H1 (cell line): ENCODE results near the gene MPRIP. TPM values are rescaled to one million over a fixed set of nuclear protein-coding genes. Genes with fewer than 3 reads are reported as not detected.
"Not testable (repeated sequence)": the region's sequence is repeated elsewhere in the genome, so short reads cannot be mapped to it uniquely, and the experiment has no call there.

Source experiments
- CTCF ChIA-PET: fragments of 300-600 bp; sonication (Branson Sonifier 250); formaldehyde crosslinking; loops from one replicate; lab custom pipeline; 2021; ENCODE audit not compliant: partially characterized antibody; lab: Charles Lee
- POLR2A ChIA-PET: fragments of 300-600 bp; sonication (Branson Sonifier 250); formaldehyde crosslinking; loops from one replicate; lab custom pipeline; 2021; ENCODE audit warnings: inconsistent platforms; ENCODE audit not compliant: partially characterized antibody; lab: Charles Lee
- DNase-seq, 2 experiments: peaks; one replicate each; pipeline versions ENCODE4 v3.0.0 to v3.0.0-alpha.2; 2010 to 2022; ENCODE audit warnings: low spot score in 2 of 2, low read depth in 1 of 2, mixed read lengths in 1 of 2
- FAIRE-seq: peaks from 2 replicates; lab custom pipeline; 2011; peaks lifted over from hg19 to GRCh38; lab: Jason Lieb, UNC
- H2AFZ ChIP-seq: 2 replicates; pipeline ENCODE4 v1.8.1; 2012; ENCODE audit warnings: low read length, inconsistent platforms
- H2AK5ac ChIP-seq: 2 replicates; pipeline ENCODE4 v1.6.1; 2013; ENCODE audit warnings: low read depth, low read length
- H2BK120ac ChIP-seq: replicated peaks from 2 replicates; pipeline ENCODE3; 2013; ENCODE audit warnings: low read depth, low read length, inconsistent platforms
- H2BK12ac ChIP-seq: 2 replicates; pipeline ENCODE4 v1.6.1; 2013; ENCODE audit warnings: low read depth, low read length
- H2BK15ac ChIP-seq: 2 replicates; pipeline ENCODE4 v1.6.1; 2013; ENCODE audit warnings: low read length
- H2BK20ac ChIP-seq: 2 replicates; pipeline ENCODE4 v1.6.1; 2013; ENCODE audit warnings: low read length
- H2BK5ac ChIP-seq: 2 replicates; pipeline ENCODE4 v1.6.1; 2013; ENCODE audit warnings: low read depth, low read length
- H3K14ac ChIP-seq: 2 replicates; pipeline ENCODE4 v1.6.1; 2013; ENCODE audit warnings: inconsistent platforms; ENCODE audit not compliant: insufficient read length
- H3K18ac ChIP-seq: 2 replicates; pipeline ENCODE4 v1.6.1; 2013; ENCODE audit warnings: low read length; ENCODE audit errors: extremely low read depth
- H3K23ac ChIP-seq: 2 replicates; pipeline ENCODE4 v1.6.1; 2013; ENCODE audit warnings: inconsistent platforms; ENCODE audit not compliant: insufficient read length
- H3K23me2 ChIP-seq: 2 replicates; pipeline ENCODE4 v1.6.1; 2013; ENCODE audit warnings: low read depth, low read length
- H3K27ac ChIP-seq: 2 replicates; pipeline ENCODE4 v1.6.1; 2011; ENCODE audit warnings: low read depth, low read length, inconsistent platforms
- H3K27me3 ChIP-seq, 4 experiments: replicated peaks in 1 of 4; 1 replicate in 1 of 4; 2 replicates in 3 of 4; pipeline versions ENCODE4 v1.6.1 to v1.8.1; 2011 to 2013; ENCODE audit warnings: low read length in 3 of 4, mild to moderate bottlenecking in 3 of 4, inconsistent platforms in 2 of 4, mixed read lengths in 2 of 4, moderate library complexity in 1 of 4; ENCODE audit not compliant: control insufficient read depth in 3 of 4, insufficient read depth in 3 of 4; ENCODE audit errors: extremely low read depth in 1 of 4
- H3K36me3 ChIP-seq, 4 experiments: 2 replicates each; pipeline versions ENCODE4 v1.6.1 to v1.8.1; 2011 to 2013; ENCODE audit warnings: mild to moderate bottlenecking in 4 of 4, low read length in 3 of 4, moderate library complexity in 2 of 4, control low read depth in 1 of 4, inconsistent platforms in 1 of 4; ENCODE audit not compliant: insufficient read depth in 4 of 4, control insufficient read depth in 2 of 4
- H3K4ac ChIP-seq: replicated peaks from 2 replicates; pipeline ENCODE3; 2013; ENCODE audit warnings: low read length, low read depth, mixed read lengths, inconsistent platforms; ENCODE audit not compliant: insufficient read length
- H3K4me1 ChIP-seq, 4 experiments: replicated peaks in 1 of 4; 1 replicate in 1 of 4; 2 replicates in 3 of 4; pipeline versions ENCODE4 v1.6.1 to v1.8.1; 2011 to 2013; ENCODE audit warnings: low read length in 3 of 4, inconsistent platforms in 2 of 4, mixed read lengths in 1 of 4; ENCODE audit not compliant: insufficient read depth in 4 of 4, control insufficient read depth in 3 of 4
- H3K4me2 ChIP-seq, 2 experiments: 2 replicates each; pipeline versions ENCODE4 v1.6.1 to v1.8.1; 2011 to 2013; ENCODE audit warnings: low read depth in 2 of 2, low read length in 2 of 2, control low read depth in 1 of 2, inconsistent platforms in 1 of 2, mild to moderate bottlenecking in 1 of 2; ENCODE audit not compliant: insufficient read depth in 1 of 2
- H3K4me3 ChIP-seq, 4 experiments: fragments of 200-600, 300-600 bp in 1 of 4; sonication (generic), shearing (Covaris generic), sonication (Bioruptor Twin) in 1 of 4; 2 replicates each; pipeline versions ENCODE4 v1.5.1 to v1.8.1; 2011 to 2016; ENCODE audit warnings: low read length in 4 of 4, low read depth in 3 of 4, control low read depth in 2 of 4, inconsistent platforms in 2 of 4, mild to moderate bottlenecking in 2 of 4, mixed read lengths in 1 of 4, moderate library complexity in 1 of 4; ENCODE audit not compliant: insufficient read depth in 2 of 4; ENCODE audit errors: extremely low read depth in 1 of 4
- H3K56ac ChIP-seq: replicated peaks from 2 replicates; pipeline ENCODE3; 2013; ENCODE audit warnings: low read depth, mild to moderate bottlenecking, mixed read lengths, low read length, inconsistent platforms; ENCODE audit not compliant: insufficient read length
- H3K79me1 ChIP-seq: 2 replicates; pipeline ENCODE4 v1.6.1; 2013; ENCODE audit warnings: low read depth, low read length, control low read depth
- H3K79me2 ChIP-seq, 2 experiments: 2 replicates each; pipeline versions ENCODE4 v1.6.1 to v1.8.1; 2012 to 2013; ENCODE audit warnings: low read length in 2 of 2, mild to moderate bottlenecking in 2 of 2, inconsistent platforms in 1 of 2; ENCODE audit not compliant: insufficient read depth in 2 of 2, control insufficient read depth in 1 of 2
- H3K9ac ChIP-seq, 4 experiments: replicated peaks in 1 of 4; 1 replicate in 1 of 4; 2 replicates in 3 of 4; pipeline versions ENCODE4 v1.6.1 to v1.8.1; 2011 to 2013; ENCODE audit warnings: low read depth in 3 of 4, low read length in 3 of 4, control low read depth in 2 of 4, mild to moderate bottlenecking in 2 of 4, moderate library complexity in 2 of 4, inconsistent platforms in 1 of 4; ENCODE audit errors: extremely low read depth in 1 of 4
- H3K9me3 ChIP-seq, 2 experiments: 2 replicates each; pipeline versions ENCODE4 v1.6.1 to v1.8.1; 2012 to 2013; ENCODE audit warnings: mild to moderate bottlenecking in 2 of 2, moderate library complexity in 2 of 2, control low read depth in 1 of 2, inconsistent platforms in 1 of 2, low read depth in 1 of 2, low read length in 1 of 2, mixed read lengths in 1 of 2; ENCODE audit not compliant: insufficient read depth in 2 of 2
- H4K20me1 ChIP-seq, 2 experiments: replicated peaks in 1 of 2; 2 replicates each; pipeline versions ENCODE3 to v1.8.1; 2011 to 2013; ENCODE audit warnings: inconsistent platforms in 2 of 2, low read length in 2 of 2, mild to moderate bottlenecking in 1 of 2; ENCODE audit not compliant: insufficient read depth in 2 of 2, control insufficient read depth in 1 of 2
- H4K5ac ChIP-seq: 2 replicates; pipeline ENCODE4 v1.6.1; 2013; ENCODE audit warnings: low read length, low read depth, mixed read lengths, inconsistent platforms; ENCODE audit not compliant: insufficient read length
- H4K8ac ChIP-seq: 2 replicates; pipeline ENCODE4 v1.8.0; 2013; ENCODE audit warnings: mild to moderate bottlenecking, moderate library complexity, low read length, inconsistent platforms; ENCODE audit not compliant: insufficient read depth; ENCODE audit errors: extremely low read depth
- H4K91ac ChIP-seq: replicated peaks from 2 replicates; pipeline ENCODE3; 2013; ENCODE audit warnings: low read length, mixed read lengths, inconsistent platforms; ENCODE audit not compliant: insufficient read length
- WGBS, 2 experiments: shearing (Covaris generic) in 1 of 2; methylation state at CpG; one replicate each; pipeline versions ENCODE4 v1.1.6 to v1.1.7; 2013 to 2015; ENCODE audit warnings: low lambda C conversion rate in 2 of 2, mixed read lengths in 2 of 2, inconsistent platforms in 1 of 2, low coverage in 1 of 2, missing lambda C conversion rate in 1 of 2; ENCODE audit not compliant: insufficient replicate concordance in 2 of 2, insufficient coverage in 1 of 2, insufficient read length in 1 of 2; ENCODE audit errors: extremely low coverage in 1 of 2, missing lambda C conversion rate in 1 of 2; 5-methylcytosine and 5-hydroxymethylcytosine counted together
- polyA plus RNA-seq, 7 experiments: library from polyadenylated mRNA; depleted of rRNA in 3 of 7; stranded (reverse) in 5 of 7; unstranded in 2 of 7; fragments of >200 nt in 5 of 7; fragments of 200-250 nt in 2 of 7; gene quantifications; 1 replicate in 5 of 7; 2 replicates in 1 of 7; 4 replicates in 1 of 7; pipeline versions ENCODE4 v1.2.1 to v1.2.3, GENCODE V29; 2011 to 2013; ENCODE audit warnings: missing spikeins in 2 of 7, mixed read lengths in 2 of 7
- total RNA-seq: library from RNA; stranded (reverse); fragmentation: NEBNext Ultra II Directional; extraction: Animal tissue kit (Norgen Biotek cat#: 25700); gene quantifications from 2 replicates; pipeline ENCODE4 v1.2.1, GENCODE V29; 2021

The MPRIP gene
- total and polyA plus RNA-seq, 2 of the 8 experiments (the other 6 are each of a cell fraction or from before 2014, with no cell fraction given): 48.6 to 146 TPM

DNA sequence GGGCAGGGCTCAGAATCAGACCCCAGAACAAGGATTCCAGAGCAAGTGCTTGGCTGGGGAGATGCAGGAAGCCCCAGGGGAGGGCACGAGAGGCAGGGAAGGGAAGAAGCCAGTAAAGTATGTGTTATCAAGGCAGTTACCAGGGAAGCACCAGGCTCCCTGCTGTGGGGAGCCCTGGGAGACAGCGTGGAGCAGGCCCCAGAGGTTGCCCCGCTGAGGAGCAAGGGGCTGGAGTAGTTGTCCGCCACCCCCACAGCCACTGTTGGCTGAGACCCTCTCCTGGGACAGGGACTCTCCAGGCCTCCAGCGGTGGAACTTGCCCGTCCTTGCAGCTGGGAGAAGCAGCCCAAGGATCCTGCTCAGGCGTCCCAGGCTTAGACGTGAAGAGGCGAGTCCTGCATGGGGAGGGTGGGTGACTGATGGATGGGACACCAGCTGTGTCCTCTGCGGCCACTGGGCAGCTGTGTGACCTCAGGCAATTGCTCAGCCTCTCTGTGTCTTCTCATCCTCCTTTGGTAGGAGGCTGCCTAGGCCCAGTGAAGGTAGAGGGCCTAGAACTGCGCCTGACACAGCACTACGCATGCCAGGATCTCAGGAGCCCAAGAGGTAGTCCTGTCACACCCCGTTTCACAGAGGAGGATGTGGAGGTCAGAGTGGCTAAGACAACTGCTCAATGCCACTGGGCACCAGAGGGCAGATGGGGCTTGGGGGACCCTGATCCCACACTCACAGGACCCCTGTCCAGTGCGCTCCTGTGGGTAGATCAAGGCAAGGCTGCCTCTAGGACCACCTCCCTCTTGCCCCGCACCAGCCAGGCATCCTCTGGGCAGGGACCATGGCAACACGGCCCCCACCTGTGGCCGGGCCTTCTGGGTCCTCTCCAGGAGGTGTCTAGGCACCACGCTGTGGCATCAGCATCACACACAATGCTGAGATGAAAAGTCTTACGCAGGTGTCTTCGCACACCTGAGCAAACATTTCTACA is 39.2 kb upstream of the MPRIP start:
- H3K23me2 ChIP-seq, POLR2A ChIA-PET, H2BK20ac ChIP-seq, H3K36me3 ChIP-seq, H2BK12ac ChIP-seq, H3K18ac ChIP-seq, H3K79me1 ChIP-seq, H3K27me3 ChIP-seq, H4K91ac ChIP-seq, H3K23ac ChIP-seq, H4K5ac ChIP-seq, DNase-seq, H3K56ac ChIP-seq, H4K20me1 ChIP-seq, H3K4me1 ChIP-seq, H3K4me2 ChIP-seq, H2BK5ac ChIP-seq, H2AFZ ChIP-seq, H2BK15ac ChIP-seq, H3K27ac ChIP-seq, H3K9me3 ChIP-seq, FAIRE-seq, H2AK5ac ChIP-seq, H3K4me3 ChIP-seq, H3K79me2 ChIP-seq, H2BK120ac ChIP-seq, H3K14ac ChIP-seq, H3K4ac ChIP-seq, H4K8ac ChIP-seq, H3K9ac ChIP-seq: not testable (repeated sequence)
- WGBS, 2 experiments: 94% methylated on average over 20 of the region's 20 CpGs; no CpG with 5 or more reads in 1 of the 2 experiments
- CTCF ChIA-PET: interaction anchor here (0.6 to 0.9 kb wide), 6 partner anchors 11 to 458 kb away, joined by 3 to 7 read pairs (median 4); no protein-coding TSS in a partner anchor
